Caco-2 (cell line): Measurements from ENCODE around the gene SACS. TPM values are rescaled to one million over a fixed set of nuclear protein-coding genes. Genes with fewer than 3 reads are reported as not detected.

Experiments
- BruUV-seq: library from RNA; stranded (reverse); fragments of 400-500 nt; replicated peaks from 2 replicates; lab custom pipeline; 2021; lab: Mats Ljungman, UMichigan
- CTCF ChIA-PET: fragments of 300-600 bp; sonication (Branson Sonifier 250); formaldehyde crosslinking; loops from one replicate; lab custom pipeline; 2022; ENCODE audit warnings: antibody characterized with exemption; lab: Charles Lee
- POLR2A ChIA-PET: fragments of 300-600 bp; sonication (Branson Sonifier 250); formaldehyde crosslinking; loops from one replicate; lab custom pipeline; 2022; ENCODE audit warnings: antibody characterized with exemption; lab: Charles Lee
- DNase-seq, 2 experiments: peaks; one replicate each; pipeline versions ENCODE4 v3.0.0 to v3.0.0-alpha.2; 2020 to 2022
- H3K27me3 ChIP-seq: replicated peaks from 2 replicates; pipeline ENCODE4 v1.6.0; 2011; ENCODE audit warnings: low read length; ENCODE audit not compliant: control insufficient read depth, insufficient read depth
- H3K36me3 ChIP-seq: 2 replicates; pipeline ENCODE4 v1.5.1; 2011; ENCODE audit warnings: low read length; ENCODE audit not compliant: control insufficient read depth, insufficient read depth
- H3K4me1 ChIP-seq: fragments of 250-450 bp; sonication (Bioruptor Pico); 2 replicates; pipeline ENCODE4 v1.5.1; 2020; ENCODE audit warnings: mild to moderate bottlenecking
- H3K4me3 ChIP-seq: 2 replicates; pipeline ENCODE4 v1.5.1; 2011; ENCODE audit warnings: low read depth, mild to moderate bottlenecking, control low read depth, low read length
- H3K9me3 ChIP-seq: fragments of 250-450 bp; sonication (Bioruptor Pico); 2 replicates; pipeline ENCODE4 v1.5.1; 2020; ENCODE audit warnings: mild to moderate bottlenecking, moderate library complexity
- H3K27ac Mint-ChIP-seq: one replicate; pipeline ENCODE4 v1.8.0; 2022; ENCODE audit warnings: mixed read lengths; ENCODE audit not compliant: unreplicated experiment
- H3K27me3 Mint-ChIP-seq: one replicate; pipeline ENCODE4 v1.8.0; 2022; ENCODE audit warnings: mixed read lengths; ENCODE audit not compliant: insufficient read depth, unreplicated experiment
- H3K36me3 Mint-ChIP-seq: one replicate; pipeline ENCODE4 v1.8.0; 2022; ENCODE audit warnings: mild to moderate bottlenecking, mixed read lengths; ENCODE audit not compliant: insufficient read depth, unreplicated experiment
- H3K4me1 Mint-ChIP-seq: one replicate; pipeline ENCODE4 v1.8.0; 2022; ENCODE audit warnings: low read depth, mixed read lengths; ENCODE audit not compliant: unreplicated experiment
- H3K4me3 Mint-ChIP-seq: one replicate; pipeline ENCODE4 v1.8.0; 2022; ENCODE audit warnings: mild to moderate bottlenecking, moderate library complexity, mixed read lengths; ENCODE audit not compliant: unreplicated experiment
- H3K9me3 Mint-ChIP-seq: one replicate; pipeline ENCODE4 v1.8.0; 2022; ENCODE audit warnings: mixed read lengths; ENCODE audit not compliant: unreplicated experiment
- CTCF ChIP-seq, 2 experiments: fragments of 200-600 bp in 1 of 2; IDR thresholded peaks; 1 replicate in 1 of 2; 2 replicates in 1 of 2; pipeline versions ENCODE4 v1.5.1 to v1.8.0; 2011 to 2022; ENCODE audit warnings: antibody characterized with exemption in 1 of 2, control low read depth in 1 of 2, inconsistent platforms in 1 of 2, low read depth in 1 of 2, low read length in 1 of 2, mild to moderate bottlenecking in 1 of 2, moderate library complexity in 1 of 2; ENCODE audit not compliant: insufficient read depth in 1 of 2, severe bottlenecking in 1 of 2, unreplicated experiment in 1 of 2
- intact Hi-C: fragments of 100-400 bp; cut with micrococcal nuclease; formaldehyde crosslinking; loops from one replicate; pipeline ENCODE4 v1.10.0; 2022; ENCODE audit not compliant: unreplicated experiment
- total RNA-seq: library from RNA; stranded (reverse); gene quantifications from 2 replicates; pipeline ENCODE4 v1.2.3, GENCODE V29; 2022

Gene SACS
- total RNA-seq, 1 experiment from 2014 or later = 4.5 TPM

- ChIA-PET POLR2A (no interaction called here), CTCF (no interaction called here)
- Histone ChIP-seq H3K4me3 (no peak overlapping the region), H3K9me3 (no peaks in the 10 kb centered on the region), H3K4me1 (peaks cover 4% of the 10 kb centered on the region; the same call in 1 of the 2 replicates), H3K27me3 (no peaks in the 10 kb centered on the region), H3K36me3 (no peaks in the 10 kb centered on the region)
- no peaks in the 10 kb centered on the region for H3K9me3 Mint-ChIP-seq
- H3K27ac Mint-ChIP-seq = no peak overlapping the region
- DNase-seq = no peak
- no peaks in the 10 kb centered on the region for H3K4me1 Mint-ChIP-seq
- BruUV-seq = no TSS peak
- H3K27me3 Mint-ChIP-seq = no peaks in the 10 kb centered on the region
- H3K4me3 Mint-ChIP-seq = no peak overlapping the region
- intact Hi-C loops = no loop called here
- TF ChIP-seq CTCF (IDR thresholded peaks at IDR 0.05; ENCODE audit: insufficient read depth in 1 of 2, low read depth in 1 of 2, low read length in 1 of 2, severe bottlenecking in 1 of 2, unreplicated experiment in 1 of 2) = no peak
- no peaks in the 10 kb centered on the region for H3K36me3 Mint-ChIP-seq
Measured at GRCh38 chr13:23392925-23393645, 40.4 kb downstream of the SACS start.

GRCh38 chr13:23392313-23392712, 41.2 kb downstream of the SACS start:
- H3K9me3 Mint-ChIP-seq = no peaks in the 10 kb centered on the region
- peaks cover 4% of the 10 kb centered on the region; the same call in 1 of the 2 replicates for H3K4me1 ChIP-seq
- H3K4me3 ChIP-seq = no peak overlapping the region
- H3K4me3 Mint-ChIP-seq = no peak overlapping the region
- no peaks in the 10 kb centered on the region for H3K27me3 ChIP-seq
- no peaks in the 10 kb centered on the region for H3K4me1 Mint-ChIP-seq
- DNase-seq = no peak
- intact Hi-C loops = no loop called here
- ChIA-PET POLR2A (no interaction called here), CTCF (no interaction called here)
- no peaks in the 10 kb centered on the region for H3K27me3 Mint-ChIP-seq
- no peak for TF ChIP-seq CTCF (IDR thresholded peaks at IDR 0.05; ENCODE audit: insufficient read depth in 1 of 2, low read depth in 1 of 2, low read length in 1 of 2, severe bottlenecking in 1 of 2, unreplicated experiment in 1 of 2)
- H3K36me3 ChIP-seq = no peaks in the 10 kb centered on the region
- no peaks in the 10 kb centered on the region for H3K9me3 ChIP-seq
- H3K27ac Mint-ChIP-seq = no peak overlapping the region
- no TSS peak for BruUV-seq
- H3K36me3 Mint-ChIP-seq = no peaks in the 10 kb centered on the region

GRCh38 chr13:23391752-23392151, 41.8 kb downstream of the SACS start:
- Histone ChIP-seq H3K9me3 (no peaks in the 10 kb centered on the region), H3K4me1 (peaks cover 4% of the 10 kb centered on the region; the same call in 1 of the 2 replicates), H3K4me3 (no peak overlapping the region), H3K36me3 (no peaks in the 10 kb centered on the region), H3K27me3 (no peaks in the 10 kb centered on the region)
- H3K4me3 Mint-ChIP-seq = no peak overlapping the region
- no peak overlapping the region for H3K27ac Mint-ChIP-seq
- ChIA-PET POLR2A (no interaction called here), CTCF (no interaction called here)
- no peaks in the 10 kb centered on the region for H3K9me3 Mint-ChIP-seq
- intact Hi-C loops = no loop called here
- DNase-seq = no peak
- H3K27me3 Mint-ChIP-seq = no peaks in the 10 kb centered on the region
- H3K36me3 Mint-ChIP-seq = no peaks in the 10 kb centered on the region
- no peak for TF ChIP-seq CTCF (IDR thresholded peaks at IDR 0.05; ENCODE audit: insufficient read depth in 1 of 2, low read depth in 1 of 2, low read length in 1 of 2, severe bottlenecking in 1 of 2, unreplicated experiment in 1 of 2)
- no TSS peak for BruUV-seq
- H3K4me1 Mint-ChIP-seq = no peaks in the 10 kb centered on the region
